ENCODE results near the gene STOML2.

DNA sequence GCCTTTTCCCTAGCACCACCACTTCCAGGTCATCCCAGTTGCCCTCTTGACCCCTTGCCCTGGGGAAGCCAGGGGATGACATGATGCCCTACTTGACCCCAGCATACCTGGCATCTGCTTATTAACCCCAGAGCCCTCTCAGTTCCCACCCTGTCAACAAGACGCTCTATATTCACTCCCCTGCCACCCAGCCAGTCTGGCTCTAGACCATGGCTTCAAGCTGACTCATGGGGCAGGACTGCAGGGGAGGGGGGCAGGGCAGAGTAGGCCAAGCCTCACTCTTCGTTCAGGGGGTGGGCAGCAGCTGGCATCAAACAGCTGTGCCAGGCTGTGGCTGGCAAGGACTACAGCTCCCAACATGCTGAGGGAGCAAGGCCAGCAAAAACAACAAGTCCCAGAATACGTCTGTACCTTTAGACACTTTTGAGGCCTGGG is 7.4 kb upstream of the STOML2 start:
- TF ChIP-seq POLR2A (IDR thresholded peaks at IDR 0.05) (no peak), CTCF (IDR thresholded peaks at IDR 0.05) (no peak)
